SJSA1 (cell line): ENCODE data around the gene PHOX2A. TPM values are rescaled to one million over a fixed set of nuclear protein-coding genes. Genes with fewer than 3 reads are reported as not detected.

Experiments
- DNase-seq, 2 experiments: peaks; one replicate each; pipeline ENCODE4 v3.0.0-alpha.2; 2015 to 2020; ENCODE audit warnings: low spot score in 2 of 2, low read depth in 1 of 2
- H3K27ac ChIP-seq: fragments of 250-450 bp; sonication (Bioruptor Pico); 2 replicates; pipeline ENCODE4 v1.5.1; 2020; ENCODE audit warnings: mild to moderate bottlenecking, moderate library complexity
- H3K27me3 ChIP-seq: fragments of 250-450 bp; sonication (Bioruptor Pico); replicated peaks from 2 replicates; pipeline ENCODE4 v1.5.1; 2020; ENCODE audit warnings: mild to moderate bottlenecking, moderate library complexity
- H3K36me3 ChIP-seq: fragments of 250-450 bp; sonication (Bioruptor Pico); 2 replicates; pipeline ENCODE4 v1.5.1; 2020; ENCODE audit warnings: mild to moderate bottlenecking
- H3K4me1 ChIP-seq: fragments of 250-450 bp; sonication (Bioruptor Pico); replicated peaks from 2 replicates; pipeline ENCODE4 v1.6.1; 2021; ENCODE audit warnings: mild to moderate bottlenecking
- H3K4me3 ChIP-seq: fragments of 250-450 bp; sonication (Bioruptor Pico); 2 replicates; pipeline ENCODE4 v1.5.1; 2020; ENCODE audit warnings: mild to moderate bottlenecking
- H3K9me3 ChIP-seq: fragments of 250-450 bp; sonication (Bioruptor Pico); replicated peaks from 2 replicates; pipeline ENCODE4 v1.5.1; 2020; ENCODE audit warnings: mild to moderate bottlenecking
- total RNA-seq: library from RNA; depleted of rRNA; stranded (reverse); fragments of >200 nt; shearing (Covaris generic); gene quantifications from 2 replicates; pipeline ENCODE4 v1.2.3, GENCODE V29; 2014

The PHOX2A gene
- total RNA-seq, 1 experiment from 2014 or later, result not detected

DNA sequence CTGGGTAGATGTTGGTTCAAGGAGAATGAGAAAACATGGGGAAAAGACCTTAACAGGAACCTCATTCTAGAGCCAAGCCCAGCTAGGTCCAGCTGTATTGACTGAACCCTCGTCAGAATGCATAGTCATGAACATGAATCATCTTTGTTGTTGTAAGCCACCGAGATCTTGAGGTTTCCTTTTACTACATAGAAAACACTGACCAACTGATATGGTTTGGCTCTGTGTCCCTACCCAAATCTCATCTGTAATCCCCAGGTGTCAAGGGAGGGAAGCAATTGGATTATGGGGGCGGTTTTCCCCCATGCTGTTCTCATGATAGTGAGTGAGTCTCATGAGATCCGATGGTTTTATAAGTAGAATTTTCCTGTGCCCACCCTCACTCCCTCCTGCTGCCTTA, 19.4 kb upstream of the PHOX2A start:
- H3K36me3 ChIP-seq, result no peaks in the 10 kb centered on the region
- no peak overlapping the region for H3K4me3 ChIP-seq
- H3K9me3 ChIP-seq, result no peaks in the 10 kb centered on the region
- DNase-seq, result no peak
- H3K27me3 ChIP-seq, result no peaks in the 10 kb centered on the region
- no peaks in the 10 kb centered on the region for H3K4me1 ChIP-seq
- H3K27ac ChIP-seq, result no peak overlapping the region

DNA sequence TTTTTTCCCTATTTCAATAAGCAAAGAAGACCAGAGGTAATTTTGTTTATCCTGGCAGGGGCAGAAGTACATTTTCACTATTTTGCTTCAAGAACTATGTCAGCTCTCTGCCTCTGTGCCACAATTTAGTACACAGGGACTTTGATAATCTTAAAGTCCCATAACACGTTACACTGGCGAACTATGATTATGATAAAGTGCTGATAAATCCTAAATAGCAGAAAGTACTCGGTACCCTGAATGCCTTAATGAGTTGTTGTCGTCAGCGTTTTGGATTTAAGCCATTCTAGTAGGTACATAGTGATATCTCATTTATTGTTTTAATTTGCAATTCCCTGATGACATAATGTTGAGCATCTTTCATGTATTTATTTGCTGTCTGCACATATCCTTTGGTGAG, 16.6 kb upstream of the PHOX2A start:
- H3K36me3 ChIP-seq, result no peaks in the 10 kb centered on the region
- H3K27me3 ChIP-seq, result no peaks in the 10 kb centered on the region
- H3K27ac ChIP-seq, result no peak overlapping the region
- no peak overlapping the region for H3K4me3 ChIP-seq
- H3K9me3 ChIP-seq, result no peaks in the 10 kb centered on the region
- no peak for DNase-seq
- H3K4me1 ChIP-seq, result no peaks in the 10 kb centered on the region

DNA sequence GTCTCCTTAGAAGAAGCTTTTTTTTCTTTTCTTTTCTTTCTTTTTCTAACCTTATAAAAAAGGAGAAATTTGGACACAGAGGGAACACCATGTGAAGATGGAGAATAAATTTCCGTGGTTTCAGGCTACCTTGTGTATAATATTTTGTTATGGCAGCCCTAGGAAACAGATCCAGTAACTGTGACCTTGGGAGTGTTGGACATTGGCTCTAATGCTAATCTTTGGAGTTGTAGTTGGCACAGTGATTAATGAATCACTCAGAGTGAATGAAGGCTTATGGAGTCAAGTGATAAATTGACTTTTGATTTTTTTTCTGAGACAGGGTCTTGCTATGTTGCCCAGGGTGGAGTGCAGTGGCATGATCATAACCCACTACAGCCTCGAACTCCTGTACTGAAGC, 15.5 kb upstream of the PHOX2A start:
- no peak for DNase-seq
- H3K4me3 ChIP-seq, result no peak overlapping the region

DNA sequence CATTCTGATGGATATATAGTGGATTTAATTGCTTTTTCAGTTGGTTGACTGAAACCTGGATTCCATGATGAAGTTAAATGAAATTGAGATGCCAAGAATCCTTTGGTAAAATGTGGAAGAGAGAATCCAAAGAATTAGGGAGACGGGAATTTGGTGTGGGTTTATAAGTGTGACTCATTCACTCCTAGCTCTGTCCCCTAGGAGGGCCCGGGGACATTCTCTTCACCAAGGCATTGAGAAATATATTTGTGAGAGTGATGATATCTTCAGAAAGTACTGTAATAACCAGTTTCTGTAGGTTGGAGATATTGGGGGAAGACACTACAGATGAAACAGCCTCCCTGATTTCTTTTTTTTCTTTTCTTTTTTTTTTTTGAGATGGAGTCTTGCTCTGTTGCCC, 13.6 kb upstream of the PHOX2A start:
- Histone ChIP-seq H3K27me3 (no peaks in the 10 kb centered on the region), H3K4me1 (no peaks in the 10 kb centered on the region), H3K36me3 (no peaks in the 10 kb centered on the region), H3K27ac (no peak overlapping the region), H3K4me3 (no peak overlapping the region), H3K9me3 (no peaks in the 10 kb centered on the region)
- no peak for DNase-seq

More for the DNA sequence above, 15.5 kb upstream of the PHOX2A start:
- H3K27me3 ChIP-seq, result no peaks in the 10 kb centered on the region
- H3K36me3 ChIP-seq, result no peaks in the 10 kb centered on the region
- H3K27ac ChIP-seq, result no peak overlapping the region
- H3K4me1 ChIP-seq, result no peaks in the 10 kb centered on the region
- no peaks in the 10 kb centered on the region for H3K9me3 ChIP-seq

DNA sequence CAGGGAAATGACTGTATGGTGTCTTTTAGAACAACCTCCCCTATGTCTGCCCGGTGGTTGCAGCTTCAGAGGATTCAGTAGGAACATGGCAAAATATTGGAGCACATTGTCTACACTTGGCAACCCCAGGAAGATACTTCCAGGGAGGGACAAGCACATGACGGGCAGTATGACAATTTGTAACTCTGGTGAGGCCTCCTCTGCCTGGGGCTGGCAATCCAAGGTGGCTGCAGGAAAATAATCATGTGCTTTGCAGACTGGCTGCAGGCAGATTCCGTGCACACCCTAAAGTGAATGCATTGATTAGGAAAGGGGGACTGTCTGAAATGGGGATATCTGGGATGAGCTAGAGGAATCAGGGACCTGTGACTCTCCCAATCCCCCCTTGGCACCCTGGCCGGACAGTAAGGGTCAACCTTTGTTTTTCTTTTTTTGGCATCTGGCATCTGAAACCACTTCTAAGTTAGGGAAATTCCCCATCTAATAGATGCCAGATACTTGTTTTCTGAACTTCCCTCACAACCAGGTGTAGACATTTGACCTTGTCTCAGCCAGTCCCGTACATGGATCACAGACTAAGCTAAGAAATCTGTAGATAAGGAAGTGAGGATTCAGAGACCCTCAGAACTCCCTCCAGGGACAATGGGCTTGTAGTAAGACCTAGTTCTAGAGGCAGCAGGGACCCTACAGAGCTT, 10.5 kb upstream of the PHOX2A start:
- Histone ChIP-seq H3K27me3 (no peaks in the 10 kb centered on the region), H3K9me3 (no peaks in the 10 kb centered on the region), H3K4me3 (no peak overlapping the region), H3K36me3 (no peaks in the 10 kb centered on the region), H3K4me1 (no peaks in the 10 kb centered on the region), H3K27ac (no peak overlapping the region)
- no peak for DNase-seq

DNA sequence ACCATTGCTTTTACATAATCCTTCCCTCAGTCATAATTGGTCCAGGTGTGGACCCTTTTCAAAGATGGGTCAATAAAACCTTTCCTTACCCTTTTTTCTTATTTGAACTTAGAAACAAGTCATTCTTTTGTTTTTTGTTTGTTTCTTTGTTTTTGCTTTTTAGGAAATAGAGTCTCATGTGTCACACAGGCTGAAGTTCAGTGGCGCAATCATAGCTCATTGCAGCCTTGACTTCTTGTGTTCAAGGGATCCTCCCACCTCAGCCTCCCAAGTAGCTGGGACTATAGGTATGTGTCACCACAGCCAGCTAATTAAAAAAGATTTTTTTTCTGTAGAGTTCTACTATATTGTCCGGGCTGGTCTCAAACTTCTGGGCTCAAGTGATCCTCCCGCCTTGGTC, 9.4 kb upstream of the PHOX2A start:
- Histone ChIP-seq H3K27me3 (no peaks in the 10 kb centered on the region), H3K27ac (no peak overlapping the region), H3K4me3 (no peak overlapping the region), H3K36me3 (no peaks in the 10 kb centered on the region), H3K4me1 (no peaks in the 10 kb centered on the region), H3K9me3 (no peaks in the 10 kb centered on the region)
- DNase-seq, result no peak

DNA sequence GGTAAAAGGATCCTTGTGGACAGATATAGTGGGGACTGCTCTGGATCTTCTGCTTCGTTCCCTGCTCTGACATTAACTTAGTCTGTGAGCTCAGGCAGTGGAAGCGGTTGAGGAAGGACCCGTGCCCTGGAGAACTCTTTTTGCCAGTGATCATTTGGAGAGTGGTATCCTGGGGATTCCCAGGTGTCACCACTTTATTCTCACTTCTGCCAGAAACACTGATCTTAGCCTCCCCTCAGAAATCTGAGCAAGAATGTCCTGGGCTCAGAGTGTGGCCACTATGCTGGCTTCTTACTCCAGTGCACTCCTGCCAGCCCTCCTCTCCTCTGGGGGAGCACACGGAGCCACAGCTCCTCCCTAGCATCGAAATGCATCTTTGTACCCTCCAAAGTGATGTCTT, 7.6 kb upstream of the PHOX2A start:
- no peaks in the 10 kb centered on the region for H3K4me1 ChIP-seq
- H3K27ac ChIP-seq, result no peak overlapping the region
- no peaks in the 10 kb centered on the region for H3K36me3 ChIP-seq
- DNase-seq, result no peak
- H3K4me3 ChIP-seq, result no peak overlapping the region
- no peaks in the 10 kb centered on the region for H3K9me3 ChIP-seq
- H3K27me3 ChIP-seq, result no peaks in the 10 kb centered on the region

DNA sequence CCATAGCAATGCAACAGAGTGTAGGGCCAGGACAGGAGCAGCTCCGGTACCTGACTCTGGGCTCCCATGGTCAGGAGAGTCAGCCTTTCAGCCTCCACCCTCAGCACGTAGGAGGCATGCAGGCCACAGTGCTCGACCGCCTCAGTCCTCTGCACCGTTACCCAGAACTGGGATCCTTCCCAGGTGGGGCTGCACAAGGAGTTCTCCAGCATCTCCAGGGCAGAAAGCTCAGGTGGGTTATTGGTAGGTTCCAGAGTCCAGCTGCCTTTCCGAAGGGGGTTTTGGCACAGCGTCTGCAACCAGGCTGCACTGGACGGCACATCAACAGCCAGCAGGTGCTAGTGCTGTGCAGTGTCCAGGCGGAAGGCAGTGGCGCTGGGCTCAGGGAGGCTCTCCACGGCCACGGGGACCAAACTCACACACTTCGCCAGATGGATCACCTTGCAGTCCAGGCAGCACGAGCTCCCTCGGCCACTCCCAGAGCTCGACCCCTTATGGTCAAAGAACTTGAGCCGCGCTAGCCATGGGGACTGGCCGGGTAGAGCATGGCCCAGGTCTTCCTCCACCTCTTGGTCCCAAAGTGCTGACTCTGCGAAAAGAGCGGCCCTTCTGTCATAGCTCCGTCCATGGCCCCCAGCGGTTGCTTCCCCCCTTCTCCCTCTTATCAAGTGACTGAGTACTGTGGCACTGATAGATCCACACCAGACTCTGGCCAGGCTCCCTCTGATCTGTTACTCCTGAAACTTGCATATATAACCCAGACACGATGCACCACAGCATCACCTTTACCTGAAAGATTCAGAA, 6.9 kb upstream of the PHOX2A start:
- H3K27ac ChIP-seq, result no peak overlapping the region
- H3K36me3 ChIP-seq, result no peaks in the 10 kb centered on the region
- H3K27me3 ChIP-seq, result no peaks in the 10 kb centered on the region
- no peak for DNase-seq
- H3K9me3 ChIP-seq, result no peaks in the 10 kb centered on the region
- H3K4me3 ChIP-seq, result no peak overlapping the region
- H3K4me1 ChIP-seq, result no peaks in the 10 kb centered on the region

DNA sequence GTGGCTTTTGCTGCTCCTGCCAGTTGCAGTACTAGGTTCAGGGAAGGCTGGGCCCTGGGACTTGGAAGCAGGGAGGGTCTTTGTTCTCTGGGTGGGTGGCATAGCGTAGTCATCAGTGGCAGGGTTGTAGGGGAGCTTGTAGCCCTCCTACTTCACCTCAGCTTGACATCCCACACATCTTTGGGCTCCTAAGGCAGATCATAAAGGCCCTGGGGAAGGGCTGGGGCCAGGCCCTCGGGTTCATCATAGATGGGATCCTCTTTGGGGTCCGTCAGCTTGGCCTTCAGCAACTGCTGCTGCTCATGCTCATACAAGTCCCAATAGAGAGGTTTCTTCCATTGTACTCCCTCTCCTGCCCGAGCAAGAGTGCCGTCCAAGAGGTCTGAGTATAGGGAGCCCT, 6.0 kb upstream of the PHOX2A start:
- H3K27me3 ChIP-seq, result no peaks in the 10 kb centered on the region
- H3K9me3 ChIP-seq, result no peaks in the 10 kb centered on the region
- H3K27ac ChIP-seq, result no peak overlapping the region
- DNase-seq, result no peak
- no peaks in the 10 kb centered on the region for H3K4me1 ChIP-seq
- H3K4me3 ChIP-seq, result no peak overlapping the region
- no peaks in the 10 kb centered on the region for H3K36me3 ChIP-seq

DNA sequence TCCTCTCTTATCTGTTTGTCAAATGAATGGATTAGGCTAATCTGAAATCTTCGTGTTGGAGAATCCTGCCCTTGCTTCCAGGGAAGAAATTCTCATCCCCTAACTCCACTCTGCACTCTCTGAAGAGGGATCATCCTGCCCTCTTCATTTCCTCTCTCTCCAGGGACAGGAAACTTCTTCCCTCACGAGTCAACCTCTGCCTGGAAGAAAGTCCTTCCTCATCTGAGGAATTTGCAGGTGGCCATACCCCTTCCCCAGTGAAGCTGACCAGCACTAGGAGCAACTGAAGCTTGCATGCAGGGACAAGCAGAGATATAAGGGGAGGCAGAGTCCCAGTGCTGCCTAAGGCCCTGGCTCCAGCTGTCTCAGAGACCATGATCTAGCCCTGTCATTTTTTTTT, 3.6 kb upstream of the PHOX2A start:
- H3K36me3 ChIP-seq, result no peaks in the 10 kb centered on the region
- no peak overlapping the region for H3K4me3 ChIP-seq
- no peak overlapping the region for H3K27ac ChIP-seq
- H3K4me1 ChIP-seq, result no peaks in the 10 kb centered on the region
- no peaks in the 10 kb centered on the region for H3K9me3 ChIP-seq
- H3K27me3 ChIP-seq, result no peaks in the 10 kb centered on the region
- DNase-seq, result no peak

DNA sequence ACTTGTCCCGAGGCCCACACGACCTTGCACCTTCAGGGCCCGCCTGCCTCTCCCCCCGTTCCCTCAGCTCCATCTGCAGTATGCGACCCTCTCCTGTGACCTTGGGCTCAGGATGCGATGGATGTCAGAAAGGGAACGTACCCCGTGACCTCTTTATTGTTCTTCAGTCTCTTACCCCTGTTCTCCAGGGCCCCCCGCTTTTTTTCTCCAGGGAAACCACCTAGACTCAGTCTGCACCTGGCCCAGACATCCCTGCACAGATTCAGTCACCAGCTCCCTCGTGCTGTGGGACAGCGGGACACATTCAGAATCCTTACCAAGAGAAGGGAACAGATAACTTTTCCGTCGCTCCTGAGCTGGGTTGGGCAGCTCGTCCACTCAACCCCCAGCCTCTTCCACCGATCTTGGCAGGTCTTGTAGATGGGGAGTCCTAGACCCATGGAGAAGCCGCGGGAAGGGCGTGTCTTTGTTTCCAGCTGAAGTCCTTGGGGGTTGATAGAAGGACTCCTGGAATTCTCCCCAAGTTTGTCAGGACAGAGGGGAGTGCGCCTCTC, 1.4 kb upstream of the PHOX2A start:
- Histone ChIP-seq H3K27ac (no peak overlapping the region), H3K4me3 (no peak overlapping the region), H3K4me1 (no peaks in the 10 kb centered on the region), H3K36me3 (no peaks in the 10 kb centered on the region), H3K9me3 (no peaks in the 10 kb centered on the region), H3K27me3 (no peaks in the 10 kb centered on the region)
- DNase-seq, result no peak

DNA sequence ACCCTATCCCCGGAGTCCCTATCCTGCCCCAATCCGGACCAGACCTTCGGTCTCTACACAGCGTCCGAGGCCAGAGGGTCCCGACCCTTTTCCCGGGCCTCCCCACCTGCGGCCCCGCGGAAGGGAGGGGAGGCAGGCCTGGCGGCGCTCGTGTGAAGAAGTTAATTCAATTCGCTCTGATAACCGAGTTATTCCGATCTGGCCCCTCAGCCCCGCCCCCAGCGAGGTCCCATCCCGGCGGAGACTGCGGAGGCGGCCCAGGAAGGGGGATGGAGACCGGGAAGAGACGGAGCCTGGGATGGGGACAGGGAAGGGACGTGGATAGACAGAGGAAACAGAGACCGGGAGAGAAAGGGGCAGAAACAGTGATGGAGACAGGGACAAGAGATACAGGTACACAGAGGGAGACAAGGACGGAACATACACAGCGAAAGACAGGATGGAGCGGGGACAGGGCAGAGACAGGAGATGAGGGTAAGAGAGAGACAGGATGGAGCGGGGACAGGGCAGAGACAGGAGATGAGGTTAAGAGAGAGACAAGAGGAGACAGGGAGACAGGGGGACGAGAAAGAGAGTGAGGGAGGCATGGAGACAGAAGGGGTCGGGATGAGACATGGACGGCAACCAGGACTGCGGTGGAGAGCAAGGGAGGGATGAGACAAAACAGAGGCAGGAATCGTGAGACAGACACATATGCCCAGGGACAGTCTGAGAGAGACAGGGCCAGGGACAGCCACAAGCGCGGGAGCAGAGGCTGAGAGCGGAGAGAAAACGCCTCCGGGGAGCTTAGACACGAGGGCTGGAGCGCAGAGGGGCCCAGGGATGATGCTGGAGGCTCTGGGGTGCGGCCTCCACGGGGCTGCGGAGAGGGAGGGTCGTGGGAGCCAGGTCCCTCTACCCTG, 636 bp upstream of the PHOX2A start:
- Histone ChIP-seq H3K4me3 (no peak overlapping the region), H3K27ac (no peak overlapping the region), H3K4me1 (peaks cover 6% of the 10 kb centered on the region), H3K27me3 (no peaks in the 10 kb centered on the region), H3K9me3 (no peaks in the 10 kb centered on the region), H3K36me3 (no peaks in the 10 kb centered on the region)
- DNase-seq, result no peak

DNA sequence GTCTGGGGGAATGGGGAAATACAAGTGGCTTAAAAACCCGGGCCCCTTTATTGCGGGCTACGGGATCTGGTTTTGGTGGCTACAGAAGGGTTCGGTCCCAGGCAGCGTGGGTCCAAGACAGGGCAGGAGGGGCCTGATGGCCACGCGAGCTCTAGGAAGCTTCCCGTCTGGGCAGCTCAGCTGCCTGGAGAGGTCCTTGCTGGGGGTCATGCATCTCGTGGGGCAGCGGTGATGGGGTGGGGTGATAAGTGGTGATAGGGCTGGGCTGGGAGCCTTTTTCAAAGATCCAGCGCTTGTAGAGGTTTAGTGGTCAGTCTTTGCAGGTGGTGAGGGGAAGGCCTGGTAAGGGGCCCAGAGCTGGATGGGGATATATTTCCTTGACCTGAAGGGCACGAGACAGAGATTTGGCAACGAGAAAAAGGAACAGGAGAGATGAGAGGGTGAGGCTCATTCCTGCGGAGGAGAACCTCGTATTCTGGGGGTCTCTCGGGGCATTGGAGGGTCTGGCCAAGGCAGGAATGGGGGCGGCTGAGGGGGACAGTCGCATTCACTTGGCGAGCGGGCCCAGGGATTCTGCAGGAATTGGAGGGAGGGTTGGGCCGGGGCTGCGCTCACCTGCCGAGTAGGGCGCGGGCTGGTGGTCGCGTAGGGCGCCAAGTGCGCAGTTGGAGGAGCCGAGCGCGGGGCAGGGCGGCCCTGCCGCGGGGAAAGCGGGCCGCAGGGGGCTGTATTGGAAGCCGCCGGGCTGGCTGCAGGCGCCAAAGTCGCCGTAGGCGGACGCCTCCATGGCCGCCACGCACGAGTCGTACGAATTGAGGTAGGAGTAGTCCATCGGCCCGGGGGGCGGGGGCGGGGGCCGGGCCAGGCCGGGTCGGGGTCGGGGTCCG, 560 bp downstream of the PHOX2A start:
- H3K4me3 ChIP-seq, result no peak overlapping the region
- no peaks in the 10 kb centered on the region for H3K27me3 ChIP-seq
- no peaks in the 10 kb centered on the region for H3K9me3 ChIP-seq
- H3K27ac ChIP-seq, result no peak overlapping the region
- peaks cover 8% of the 10 kb centered on the region for H3K4me1 ChIP-seq
- H3K36me3 ChIP-seq, result peaks cover under 1% of the 10 kb centered on the region
- no peak for DNase-seq
